ENCODE results near the gene NAT9. TPM values are rescaled to one million over a fixed set of nuclear protein-coding genes. Genes with fewer than 3 reads are reported as not detected.
A peak's percentile ranks its signal among the peaks of the same experiment; 100 is the strongest.

The NAT9 gene
- total RNA-seq, 6 experiments from 2014 or later = 10.0 to 23.0 (median 16.3) TPM

DNA sequence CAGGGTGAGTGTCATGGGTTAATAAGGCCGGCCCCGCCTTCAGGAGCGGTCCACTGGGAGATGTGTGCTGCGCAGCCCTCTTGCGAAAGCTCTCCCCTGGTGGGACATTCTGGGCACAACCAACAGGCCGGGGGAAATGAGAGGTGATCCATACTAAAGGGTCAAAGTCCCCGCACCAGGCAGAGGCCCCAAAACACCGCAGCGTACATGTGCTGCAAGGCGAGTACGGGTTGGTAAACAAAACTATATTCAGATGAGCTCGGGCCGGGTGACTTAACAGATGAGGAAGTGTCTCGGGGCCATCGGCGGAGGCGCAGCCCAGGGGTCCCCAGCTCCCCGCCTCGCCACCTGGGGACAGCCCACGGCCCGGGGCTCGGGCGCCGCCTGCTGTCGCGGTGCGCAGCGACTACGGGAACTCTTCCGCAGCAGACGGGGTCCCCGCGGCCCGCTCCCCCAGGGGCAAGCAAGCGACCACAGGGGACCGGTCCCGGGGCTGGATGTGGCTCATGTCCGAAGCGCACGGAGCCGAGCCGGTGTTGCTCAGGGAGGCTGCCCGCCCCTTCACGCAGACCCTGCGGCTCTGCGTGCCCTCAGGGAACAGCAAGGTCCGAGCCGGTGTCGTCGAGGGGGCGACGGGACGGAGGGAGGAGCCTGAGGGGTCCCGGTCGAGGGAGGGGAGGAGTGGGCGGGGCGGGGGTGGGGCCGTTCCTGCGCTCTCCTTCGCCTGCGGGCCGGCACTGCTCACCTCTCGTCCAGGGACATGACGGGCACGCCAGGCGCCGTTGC is 39.4 kb downstream of the NAT9 start, which contains the start of gene RAB37:
RAB37 (plus strand) TSS at position 744 of the 786 bp plus-strand sequence; CDS start at position 761, 17 bp downstream.
- peak within 1 kb of the TSS; percentile 46 to 82 (median 66) for H3K4me3 ChIP-seq
- peak within 1 kb of the TSS; percentile 81 to 89 (median 88) for H3K27ac ChIP-seq
- 0% methylated on average over 14 of the region's 67 CpGs for WGBS (ENCODE audit: insufficient coverage, low coverage, low lambda C conversion rate, missing lambda C conversion rate)
- peak; percentile 79 for TF ChIP-seq POLR2A (IDR thresholded peaks at IDR 0.05)
- TF ChIP-seq, protein P1, sequence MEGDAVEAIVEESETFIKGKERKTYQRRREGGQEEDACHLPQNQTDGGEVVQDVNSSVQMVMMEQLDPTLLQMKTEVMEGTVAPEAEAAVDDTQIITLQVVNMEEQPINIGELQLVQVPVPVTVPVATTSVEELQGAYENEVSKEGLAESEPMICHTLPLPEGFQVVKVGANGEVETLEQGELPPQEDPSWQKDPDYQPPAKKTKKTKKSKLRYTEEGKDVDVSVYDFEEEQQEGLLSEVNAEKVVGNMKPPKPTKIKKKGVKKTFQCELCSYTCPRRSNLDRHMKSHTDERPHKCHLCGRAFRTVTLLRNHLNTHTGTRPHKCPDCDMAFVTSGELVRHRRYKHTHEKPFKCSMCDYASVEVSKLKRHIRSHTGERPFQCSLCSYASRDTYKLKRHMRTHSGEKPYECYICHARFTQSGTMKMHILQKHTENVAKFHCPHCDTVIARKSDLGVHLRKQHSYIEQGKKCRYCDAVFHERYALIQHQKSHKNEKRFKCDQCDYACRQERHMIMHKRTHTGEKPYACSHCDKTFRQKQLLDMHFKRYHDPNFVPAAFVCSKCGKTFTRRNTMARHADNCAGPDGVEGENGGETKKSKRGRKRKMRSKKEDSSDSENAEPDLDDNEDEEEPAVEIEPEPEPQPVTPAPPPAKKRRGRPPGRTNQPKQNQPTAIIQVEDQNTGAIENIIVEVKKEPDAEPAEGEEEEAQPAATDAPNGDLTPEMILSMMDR (IDR thresholded peaks at IDR 0.05) = peak; percentile 30 to 45 (median 34)
- peaks cover 0 to 20% (median 7%) of the 10 kb centered on the region in 4 donors for H3K4me1 ChIP-seq
- peak; percentile 85 to 90 (median 86) for ATAC-seq
- intact Hi-C loops (cut with DNase I) = no loop called here
- no peaks in the 10 kb centered on the region for H3K27me3 ChIP-seq
- H3K36me3 ChIP-seq = no peaks in the 10 kb centered on the region
- DNase-seq = peak; percentile 88 to 96 (median 95)
- H3K9me3 ChIP-seq = no peaks in the 10 kb centered on the region

- no peak for ATAC-seq
- Histone ChIP-seq H3K9me3 (no peaks in the 10 kb centered on the region), H3K27me3 (no peaks in the 10 kb centered on the region), H3K27ac (no peak overlapping the region), H3K36me3 (no peaks in the 10 kb centered on the region), H3K4me3 (no peak overlapping the region), H3K4me1 (peaks cover 0 to 20% (median 7%) of the 10 kb centered on the region in 4 donors)
- intact Hi-C loops (cut with DNase I) = no loop called here
- 90% methylated on average over 1 of the region's 3 CpGs for WGBS (ENCODE audit: insufficient coverage, low coverage, low lambda C conversion rate, missing lambda C conversion rate)
- no peak for DNase-seq
- TF ChIP-seq, protein P1 (IDR thresholded peaks at IDR 0.05) = no peak
- no peak for TF ChIP-seq POLR2A (IDR thresholded peaks at IDR 0.05)
These were observed 41.9 kb downstream of the NAT9 start for GRCh38 chr17:74734256-74734655.

DNA sequence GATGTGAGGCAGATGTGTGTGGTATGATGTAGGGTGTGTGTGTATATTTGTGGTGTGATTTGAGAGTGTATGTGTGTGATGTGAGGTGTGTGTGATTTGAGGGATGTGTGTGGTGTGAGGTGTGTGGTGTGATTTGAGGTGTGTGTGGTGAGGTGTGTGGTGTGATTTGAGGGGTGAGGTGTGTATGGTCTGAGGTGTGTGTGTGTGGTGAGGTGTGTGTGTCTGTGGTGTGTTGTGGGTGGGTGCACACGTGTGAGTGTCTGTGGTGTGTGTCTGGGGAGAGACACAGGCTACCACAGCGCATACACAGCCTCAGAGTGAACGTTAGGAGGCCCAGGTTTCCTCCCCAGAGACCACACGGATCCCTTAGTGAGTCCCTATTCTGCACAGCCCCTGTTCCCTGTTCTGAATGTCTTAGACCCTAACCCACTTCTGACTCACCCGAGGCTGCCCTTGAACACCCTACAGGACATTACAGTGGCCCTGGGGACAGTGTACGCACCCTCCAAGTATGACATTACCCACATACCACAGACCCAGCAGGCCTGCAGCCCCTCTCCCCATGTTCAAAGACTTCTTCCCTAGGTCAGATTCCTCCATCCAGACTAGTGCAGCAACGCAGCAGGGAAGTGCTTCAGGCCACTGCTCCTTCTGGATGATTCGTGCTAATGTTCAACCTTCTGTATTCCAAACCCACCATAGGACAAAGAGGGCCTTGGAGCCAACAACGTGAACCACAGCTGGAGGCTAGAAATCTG is 42.6 kb downstream of the NAT9 start:
- Histone ChIP-seq H3K27ac (no peak overlapping the region), H3K27me3 (no peaks in the 10 kb centered on the region), H3K36me3 (no peaks in the 10 kb centered on the region), H3K4me1 (peaks cover 0 to 16% (median 6%) of the 10 kb centered on the region in 4 donors), H3K4me3 (no peak overlapping the region), H3K9me3 (no peaks in the 10 kb centered on the region)
- 70% methylated on average over 3 of the region's 9 CpGs for WGBS (ENCODE audit: insufficient coverage, low coverage, low lambda C conversion rate, missing lambda C conversion rate)
- TF ChIP-seq, protein P1 (IDR thresholded peaks at IDR 0.05) = no peak
- TF ChIP-seq POLR2A (IDR thresholded peaks at IDR 0.05) = no peak
- DNase-seq = no peak
- ATAC-seq = no peak
- intact Hi-C loops (cut with DNase I) = no loop called here

DNA sequence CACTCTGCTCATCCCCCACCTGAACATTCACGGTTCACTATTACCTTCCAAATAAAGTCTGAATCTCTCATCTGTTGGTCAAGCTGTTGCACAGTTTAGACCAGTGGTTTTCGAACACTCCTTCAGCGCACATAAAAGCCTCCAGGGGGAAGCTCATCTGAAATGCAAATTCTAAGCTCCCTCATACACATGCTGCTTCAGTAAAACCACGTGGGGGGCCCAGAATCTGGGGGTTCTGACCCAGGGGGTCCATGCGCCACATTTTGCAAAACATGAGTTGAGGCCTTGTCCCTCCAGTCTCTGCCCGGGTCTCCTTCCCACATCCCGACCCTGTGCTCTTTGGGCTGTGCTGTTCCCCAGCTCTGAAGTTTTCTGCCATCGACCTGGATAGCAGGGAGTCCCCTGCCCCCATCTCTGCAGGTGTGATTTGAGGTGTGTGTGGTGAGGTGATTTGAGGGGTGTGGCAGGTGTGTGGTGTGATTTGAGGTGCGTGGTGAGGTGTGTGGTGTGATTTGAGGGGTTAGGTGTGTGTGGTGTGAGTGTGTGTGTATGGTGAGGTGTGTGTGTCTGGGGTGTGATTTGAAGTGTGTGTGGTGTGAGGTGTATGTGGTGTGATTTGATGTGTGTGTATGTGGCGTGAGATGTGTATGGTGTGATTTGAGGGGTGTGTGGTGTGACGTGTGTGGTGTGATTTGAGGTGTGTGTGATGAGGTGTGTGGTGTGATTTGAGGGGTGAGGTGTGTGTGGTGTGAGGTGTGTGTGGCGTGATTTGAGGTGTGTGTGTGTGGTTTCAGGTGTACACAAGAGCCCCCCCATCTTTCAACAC is 43.9 kb downstream of the NAT9 start:
- DNase-seq (no peak), ATAC-seq (no peak)
- no peak overlapping the region for H3K27ac ChIP-seq
- H3K9me3 ChIP-seq = no peaks in the 10 kb centered on the region
- intact Hi-C loops (cut with DNase I) = no loop called here
- H3K36me3 ChIP-seq = no peaks in the 10 kb centered on the region
- no peaks in the 10 kb centered on the region for H3K27me3 ChIP-seq
- WGBS (ENCODE audit: insufficient coverage, low coverage, low lambda C conversion rate, missing lambda C conversion rate) = 56% methylated on average over 10 of the region's 12 CpGs
- TF ChIP-seq, protein P1 (IDR thresholded peaks at IDR 0.05) = no peak
- no peak for TF ChIP-seq POLR2A (IDR thresholded peaks at IDR 0.05)
- H3K4me3 ChIP-seq = no peak overlapping the region
- peaks cover 0 to 5% (median 2%) of the 10 kb centered on the region in 4 donors for H3K4me1 ChIP-seq

All from right lobe of liver (tissue), 6 donors.